GM23248 (cell line): ENCODE measurements around the gene ADRA1B. TPM values are rescaled to one million over a fixed set of nuclear protein-coding genes. Genes with fewer than 3 reads are reported as not detected.

ENCODE experiments used
- DNase-seq: peaks from one replicate; pipeline ENCODE4 v3.0.0-alpha.2; 2015
- H2AFZ ChIP-seq: fragments of 200-600 bp; sonication (generic); 2 replicates; pipeline ENCODE4 v1.6.1; 2016; ENCODE audit warnings: antibody characterized with exemption
- H3F3A ChIP-seq: fragments of 200-600 bp; sonication (generic); 2 replicates; pipeline ENCODE4 v1.6.1; 2016; ENCODE audit warnings: mild to moderate bottlenecking, antibody characterized with exemption, mixed run types; ENCODE audit not compliant: insufficient read depth
- H3K27ac ChIP-seq: fragments of 200-600 bp; sonication (generic); 2 replicates; pipeline ENCODE4 v1.5.1; 2016; ENCODE audit warnings: mild to moderate bottlenecking
- H3K27me3 ChIP-seq: fragments of 200-600 bp; sonication (generic); replicated peaks from 2 replicates; pipeline ENCODE4 v1.6.1; 2016; ENCODE audit warnings: mild to moderate bottlenecking; ENCODE audit not compliant: insufficient read depth
- H3K36me3 ChIP-seq: fragments of 200-600 bp; sonication (generic); 2 replicates; pipeline ENCODE4 v1.6.1; 2016; ENCODE audit warnings: low read depth, mild to moderate bottlenecking
- H3K4me1 ChIP-seq: fragments of 200-600 bp; sonication (generic); 2 replicates; pipeline ENCODE4 v1.6.1; 2016; ENCODE audit warnings: mild to moderate bottlenecking; ENCODE audit not compliant: insufficient read depth
- H3K4me2 ChIP-seq: fragments of 200-600 bp; sonication (generic); one replicate; pipeline ENCODE4 v1.6.1; 2016; ENCODE audit warnings: mild to moderate bottlenecking; ENCODE audit not compliant: unreplicated experiment
- H3K4me3 ChIP-seq: fragments of 200-600 bp; sonication (generic); 2 replicates; pipeline ENCODE4 v1.5.1; 2016; ENCODE audit warnings: mild to moderate bottlenecking
- H3K79me2 ChIP-seq: fragments of 200-600 bp; sonication (generic); 2 replicates; pipeline ENCODE4 v1.6.1; 2016; ENCODE audit warnings: mild to moderate bottlenecking; ENCODE audit not compliant: insufficient read depth
- H3K9ac ChIP-seq: fragments of 200-600 bp; sonication (generic); 2 replicates; pipeline ENCODE4 v1.6.1; 2016; ENCODE audit warnings: mild to moderate bottlenecking
- H3K9me2 ChIP-seq: fragments of 200-600 bp; sonication (generic); 2 replicates; pipeline ENCODE4 v1.6.1; 2016; ENCODE audit warnings: mixed run types, mild to moderate bottlenecking, moderate library complexity; ENCODE audit not compliant: insufficient read depth
- H3K9me3 ChIP-seq: fragments of 200-600 bp; sonication (generic); one replicate; pipeline ENCODE4 v1.6.1; 2017; ENCODE audit warnings: low read depth
- H4K20me1 ChIP-seq: fragments of 200-600 bp; sonication (generic); 2 replicates; pipeline ENCODE4 v1.6.0; 2016; ENCODE audit not compliant: insufficient read depth
- EZH2 ChIP-seq: fragments of 200-600 bp; sonication (generic); IDR thresholded peaks from 2 replicates; pipeline ENCODE4 v1.6.1; 2018; ENCODE audit warnings: antibody characterized with exemption, mild to moderate bottlenecking; ENCODE audit not compliant: insufficient read depth, poor library complexity, severe bottlenecking
- EZH2phosphoT487 ChIP-seq: fragments of 200-600 bp; sonication (generic); IDR thresholded peaks from 2 replicates; pipeline ENCODE4 v1.6.1; 2018; ENCODE audit warnings: antibody characterized with exemption, moderate library complexity, mild to moderate bottlenecking, low read depth; ENCODE audit not compliant: insufficient read depth
- WGBS, 2 experiments: methylation state at CpG; one replicate each; pipeline ENCODE4 v1.1.6; 2015 to 2017; ENCODE audit warnings: low lambda C conversion rate in 2 of 2, low coverage in 1 of 2; ENCODE audit errors: missing lambda C conversion rate in 2 of 2; 5-methylcytosine and 5-hydroxymethylcytosine counted together
- in situ Hi-C: fragments of 300-500 bp; cut with MboI; formaldehyde crosslinking; loops from 2 replicates; pipeline ENCODE4 v1.15.0; 2020
- polyA plus RNA-seq: library from polyadenylated mRNA; unstranded; fragments of >200 nt; fragmentation: Nextera tagmentation; extraction: Ambion mirVana; gene quantifications from 2 replicates; pipeline ENCODE4 v1.2.1, GENCODE V29; 2016
- small RNA-seq: library from RNA; depleted of rRNA; stranded (forward); fragments of <200 nt; gene quantifications from one replicate; pipeline ENCODE3, GENCODE V24; 2014; ENCODE audit warnings: low read depth, low replicate concordance
- total RNA-seq: library from RNA; depleted of rRNA; stranded (reverse); fragments of >200 nt; shearing (Covaris generic); gene quantifications from 2 replicates; pipeline ENCODE4 v1.2.3, GENCODE V29; 2014; rRNA removed

ADRA1B gene
- total and polyA plus RNA-seq, 2 experiments from 2014 or later: 0.32 TPM; not detected in 1

DNA sequence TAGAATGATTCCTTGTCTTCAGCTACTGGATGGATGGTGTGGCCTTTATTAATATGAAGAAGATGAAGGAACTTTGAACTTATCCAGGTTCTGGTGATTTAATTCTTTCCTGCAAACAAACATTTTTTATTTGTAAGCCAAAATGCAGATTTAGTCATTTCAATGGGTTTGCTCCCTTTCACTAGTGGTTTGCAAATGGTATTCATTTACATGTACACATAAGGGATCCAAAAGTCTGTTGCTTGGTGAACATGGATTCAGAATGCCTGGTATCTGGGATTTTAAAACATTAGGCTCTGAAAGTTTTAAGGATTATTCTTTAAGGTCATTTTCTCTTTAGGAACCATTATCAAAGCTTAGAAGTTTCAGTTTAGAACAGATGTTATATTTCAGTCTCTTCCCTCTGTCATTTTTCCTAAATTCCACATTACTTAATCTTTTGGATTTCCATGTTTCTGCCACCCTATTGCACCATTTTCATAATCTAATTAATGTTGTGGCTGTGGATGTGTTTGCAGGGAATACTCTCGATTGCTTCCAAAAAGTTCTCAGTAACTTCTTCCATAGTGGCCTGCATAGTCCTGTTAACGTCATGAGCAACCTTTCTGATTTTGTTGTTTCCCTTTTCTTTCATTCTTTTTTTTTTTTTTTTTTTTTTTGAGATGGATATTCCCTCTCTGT, 102.8 kb downstream of the ADRA1B start:
- H3K4me2 ChIP-seq: no peak overlapping the region
- no peak overlapping the region for H3K4me3 ChIP-seq
- 0 out of 2 replicates have a peak, but pooled peaks cover 4% of the 10 kb centered on the region for H3F3A ChIP-seq
- no peaks in the 10 kb centered on the region for H3K4me1 ChIP-seq
- no peak overlapping the region for H3K27ac ChIP-seq
- no peaks in the 10 kb centered on the region for H3K27me3 ChIP-seq
- H3K9ac ChIP-seq: no peak overlapping the region
- H3K79me2 ChIP-seq: peaks cover 17% of the 10 kb centered on the region; the same call in 1 of the 2 replicates
- in situ Hi-C loops: no loop called here
- 0 out of 2 replicates have a peak, but pooled peaks cover 5% of the 10 kb centered on the region for H3K36me3 ChIP-seq
- no peak overlapping the region for H2AFZ ChIP-seq
- no peaks in the 10 kb centered on the region for H3K9me3 ChIP-seq
- no peak for DNase-seq
- no peak for TF ChIP-seq EZH2
- no peak for TF ChIP-seq EZH2phosphoT487
- H3K9me2 ChIP-seq: no peaks in the 10 kb centered on the region
- H4K20me1 ChIP-seq: no peaks in the 10 kb centered on the region
- WGBS, 2 experiments: 14 to 23% methylated on average over 2 of the region's 2 CpGs

- Histone ChIP-seq H3K27ac (no peak overlapping the region), H3K36me3 (0 out of 2 replicates have a peak, but pooled peaks cover 5% of the 10 kb centered on the region), H3K9ac (no peak overlapping the region), H3K4me3 (no peak overlapping the region), H3K9me3 (no peaks in the 10 kb centered on the region), H3K79me2 (peaks cover 27% of the 10 kb centered on the region; the same call in 1 of the 2 replicates), H3F3A (0 out of 2 replicates have a peak, but pooled peaks cover 4% of the 10 kb centered on the region), H3K4me2 (no peak overlapping the region), H3K27me3 (no peaks in the 10 kb centered on the region), H4K20me1 (no peaks in the 10 kb centered on the region), H2AFZ (no peak overlapping the region), H3K4me1 (no peaks in the 10 kb centered on the region), H3K9me2 (no peaks in the 10 kb centered on the region)
- WGBS, 2 experiments: 88% methylated on average over 7 of the region's 7 CpGs
- no peak for DNase-seq
- TF ChIP-seq EZH2phosphoT487 (no peak), EZH2 (no peak)
- in situ Hi-C loops: no loop called here
Measured at GRCh38 chr5:160020266-160020770, 104.0 kb downstream of the ADRA1B start.

GRCh38 chr5:160020964-160021363, 104.7 kb downstream of the ADRA1B start:
- H3K4me3 ChIP-seq: no peak overlapping the region
- no peak for DNase-seq
- peaks cover 30% of the 10 kb centered on the region; the same call in 1 of the 2 replicates for H3K79me2 ChIP-seq
- H3K4me1 ChIP-seq: no peaks in the 10 kb centered on the region
- in situ Hi-C loops: no loop called here
- no peak overlapping the region for H3K4me2 ChIP-seq
- H3K9ac ChIP-seq: no peak overlapping the region
- H3K9me3 ChIP-seq: no peaks in the 10 kb centered on the region
- no peaks in the 10 kb centered on the region for H4K20me1 ChIP-seq
- no peak overlapping the region for H3K27ac ChIP-seq
- 0 out of 2 replicates have a peak, but pooled peaks cover 4% of the 10 kb centered on the region for H3F3A ChIP-seq
- 0 out of 2 replicates have a peak, but pooled peaks cover 3% of the 10 kb centered on the region for H3K36me3 ChIP-seq
- no peak for TF ChIP-seq EZH2phosphoT487
- TF ChIP-seq EZH2: no peak
- no peaks in the 10 kb centered on the region for H3K27me3 ChIP-seq
- H2AFZ ChIP-seq: no peak overlapping the region
- H3K9me2 ChIP-seq: no peaks in the 10 kb centered on the region
- 54 to 55% methylated on average over 4 of the region's 4 CpGs for WGBS, 2 experiments

DNA sequence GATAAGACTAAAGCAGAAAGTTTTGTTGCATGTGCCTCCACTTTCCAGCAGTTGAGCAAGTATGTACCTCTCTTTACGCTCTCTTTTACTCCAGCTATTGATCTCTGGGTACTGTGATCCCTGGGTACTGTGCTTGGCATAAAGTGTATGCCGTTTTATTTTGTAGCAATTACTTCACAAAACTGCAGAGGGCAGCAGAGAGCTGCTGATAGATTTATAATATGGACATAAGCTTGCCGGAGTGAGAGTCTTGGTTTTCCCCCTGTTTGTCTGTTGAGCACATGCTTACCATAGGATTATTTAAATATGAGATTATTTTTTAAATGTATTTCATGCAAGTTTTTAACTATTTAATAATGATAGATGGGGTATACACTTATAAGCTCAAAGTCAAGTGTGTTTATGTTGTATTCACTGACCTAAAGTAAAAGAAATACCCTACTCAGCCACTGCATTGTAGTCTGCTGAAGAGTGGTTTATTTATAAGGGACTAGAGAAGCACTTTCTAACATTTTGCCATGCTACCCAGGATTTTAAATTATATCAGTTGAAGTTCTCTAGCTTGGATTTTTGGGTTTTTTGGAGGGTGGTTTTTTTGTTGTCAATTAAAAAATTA, 105.7 kb downstream of the ADRA1B start:
- H3K79me2 ChIP-seq: peaks cover 37% of the 10 kb centered on the region; the same call in 1 of the 2 replicates

More for the DNA sequence above, 105.7 kb downstream of the ADRA1B start:
- DNase-seq: peak; percentile 72
- H3K27ac ChIP-seq: no peak overlapping the region
- H4K20me1 ChIP-seq: no peaks in the 10 kb centered on the region
- no peaks in the 10 kb centered on the region for H3K4me1 ChIP-seq
- H2AFZ ChIP-seq: no peak overlapping the region
- no peaks in the 10 kb centered on the region for H3K9me2 ChIP-seq
- H3K9ac ChIP-seq: no peak overlapping the region
- in situ Hi-C loops: no loop called here
- no peak overlapping the region for H3K4me3 ChIP-seq
- no peak overlapping the region for H3K4me2 ChIP-seq
- 0 out of 2 replicates have a peak, but pooled peaks cover 4% of the 10 kb centered on the region for H3F3A ChIP-seq
- WGBS, 2 experiments: 8 to 9% methylated on average over 3 of the region's 3 CpGs
- TF ChIP-seq EZH2 (no peak), EZH2phosphoT487 (no peak)
- H3K36me3 ChIP-seq: no peaks in the 10 kb centered on the region
- no peaks in the 10 kb centered on the region for H3K9me3 ChIP-seq
- H3K27me3 ChIP-seq: no peaks in the 10 kb centered on the region

Small RNAs within 50 kb of the gene (small RNA-seq; reads per million reads assigned to genes)
- not detected for gene RF00019

Other genes with a start within 250 kb of the ADRA1B start
- 39.9 and 46.8 TPM in 2 replicates for gene TTC1, start 92.7 kb downstream of the ADRA1B start, total RNA-seq
- gene TTC1, start 92.7 kb downstream of the ADRA1B start, polyA plus RNA-seq: 67.5 and 67.7 TPM in 2 replicates
- gene PWWP2A, start 203.0 kb downstream of the ADRA1B start, total RNA-seq: 13.0 and 13.2 TPM in 2 replicates
- 5.1 and 7.8 TPM in 2 replicates for gene PWWP2A, start 203.0 kb downstream of the ADRA1B start, polyA plus RNA-seq